A673 (cell line): ENCODE data around the gene ACSF3. TPM values are rescaled to one million over a fixed set of nuclear protein-coding genes. Genes with fewer than 3 reads are reported as not detected.

Experiments
- BruUV-seq: library from RNA; stranded (reverse); fragments of 400-500 nt; replicated peaks from 2 replicates; lab custom pipeline; 2021; lab: Mats Ljungman, UMichigan
- CTCF ChIA-PET: fragments of 300-600 bp; sonication (Branson Sonifier 250); formaldehyde crosslinking; loops from one replicate; lab custom pipeline; 2022; ENCODE audit warnings: antibody characterized with exemption; lab: Charles Lee
- POLR2A ChIA-PET: fragments of 300-600 bp; sonication (Branson Sonifier 250); formaldehyde crosslinking; loops from one replicate; lab custom pipeline; 2022; ENCODE audit warnings: antibody characterized with exemption; ENCODE audit not compliant: low non-redundant PET; lab: Charles Lee
- DNase-seq: peaks from one replicate; pipeline ENCODE4 v3.0.0-alpha.2; 2015; ENCODE audit warnings: low spot score
- H3K27ac ChIP-seq: fragments of 200-600 bp; sonication (generic); 2 replicates; pipeline ENCODE4 v1.5.1; 2016; ENCODE audit warnings: mixed run types, low read depth, mild to moderate bottlenecking, mixed read lengths, antibody characterized with exemption, low read length; ENCODE audit not compliant: poor library complexity, severe bottlenecking
- H3K27me3 ChIP-seq: fragments of 200-600 bp; sonication (generic); replicated peaks from 2 replicates; pipeline ENCODE4 v1.6.1; 2017; ENCODE audit warnings: mixed run types, low read depth, mild to moderate bottlenecking, mixed read lengths, antibody characterized with exemption, low read length; ENCODE audit not compliant: insufficient read depth, poor library complexity
- H3K36me3 ChIP-seq: fragments of 200-600 bp; sonication (generic); 2 replicates; pipeline ENCODE4 v1.6.1; 2016; ENCODE audit warnings: mixed run types, mild to moderate bottlenecking, mixed read lengths, antibody characterized with exemption, low read length; ENCODE audit not compliant: insufficient read depth, poor library complexity, severe bottlenecking
- H3K4me1 ChIP-seq: fragments of 200-600 bp; sonication (generic); 2 replicates; pipeline ENCODE4 v1.6.1; 2017; ENCODE audit warnings: mixed run types, mild to moderate bottlenecking, mixed read lengths, antibody characterized with exemption, low read length; ENCODE audit not compliant: insufficient read depth, poor library complexity, severe bottlenecking
- H3K4me3 ChIP-seq: fragments of 200-600 bp; sonication (generic); 2 replicates; pipeline ENCODE4 v1.5.1; 2016; ENCODE audit warnings: low read depth, mixed run types, mild to moderate bottlenecking, mixed read lengths, low read length; ENCODE audit not compliant: poor library complexity, severe bottlenecking
- H3K9me3 ChIP-seq: fragments of 200-600 bp; sonication (generic); 2 replicates; pipeline ENCODE4 v1.6.1; 2016; ENCODE audit warnings: mixed run types, low read depth, mild to moderate bottlenecking, mixed read lengths, antibody characterized with exemption, low read length; ENCODE audit not compliant: poor library complexity, severe bottlenecking
- EZH2 ChIP-seq: fragments of 200-600 bp; sonication (generic); IDR thresholded peaks from 2 replicates; pipeline ENCODE4 v1.6.1; 2017; ENCODE audit warnings: borderline replicate concordance, low read depth, mild to moderate bottlenecking, mixed read lengths, antibody characterized with exemption, low read length; ENCODE audit not compliant: poor library complexity, severe bottlenecking
- intact Hi-C: fragments of 100-400 bp; cut with micrococcal nuclease; formaldehyde crosslinking; loops from one replicate; pipeline ENCODE4 v1.10.0; 2022; ENCODE audit not compliant: unreplicated experiment
- total RNA-seq: library from RNA; stranded (reverse); gene quantifications from 2 replicates; pipeline ENCODE4 v1.2.3, GENCODE V29; 2021
- TF ChIP-seq, protein P1 (sequence below): fragments of 300-800, 200-600 bp; sonication (generic); conservative IDR thresholded peaks from 2 replicates; pipeline ENCODE4 v1.5.1; 2017; ENCODE audit warnings: low read depth, mild to moderate bottlenecking, antibody characterized with exemption, low read length, moderate library complexity, mixed read lengths

The ACSF3 gene
- total RNA-seq, 1 experiment from 2014 or later = 27.7 TPM

DNA sequence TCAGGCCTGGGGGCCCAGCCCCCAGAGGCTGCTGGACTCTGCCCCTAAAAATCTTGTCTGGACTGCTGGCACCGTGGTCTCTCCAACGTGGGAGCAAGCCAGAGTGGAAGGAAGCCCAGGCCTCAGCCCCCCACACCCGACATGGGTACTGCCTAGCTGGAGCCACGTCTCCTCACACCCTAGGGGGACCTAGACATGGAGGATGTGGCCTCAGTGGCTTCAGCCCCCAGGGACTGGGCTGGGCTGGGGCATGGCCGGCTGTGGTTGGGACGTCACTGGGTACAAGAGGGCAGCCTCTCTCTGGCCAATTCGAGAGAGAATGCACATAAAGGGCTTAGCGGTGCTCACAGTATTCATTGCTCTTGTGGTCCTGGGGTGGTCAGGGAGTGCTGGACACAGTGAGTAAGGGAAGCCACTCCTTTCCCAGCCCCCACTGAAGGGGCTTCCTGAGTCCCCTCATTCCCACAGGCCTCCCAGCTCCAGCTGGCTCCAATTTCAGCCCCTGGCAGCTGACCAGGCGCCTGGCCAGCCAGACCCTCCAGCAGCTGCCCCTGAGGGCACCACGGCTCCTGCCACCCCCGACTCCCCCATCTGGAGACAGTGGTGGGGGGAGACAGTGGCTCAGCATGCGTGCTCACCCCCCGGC is 79.0 kb downstream of the ACSF3 start:
- Histone ChIP-seq H3K4me1 (peaks cover 4% of the 10 kb centered on the region), H3K36me3 (no peaks in the 10 kb centered on the region), H3K9me3 (no peaks in the 10 kb centered on the region), H3K27ac (no peak overlapping the region), H3K4me3 (no peak overlapping the region), H3K27me3 (no peaks in the 10 kb centered on the region)
- POLR2A ChIA-PET = no interaction called here
- intact Hi-C loops = loop anchor here (5.0 kb wide), 1 partner anchor 360 kb away; the partner anchor contains the start of gene APRT
- DNase-seq = no peak
- CTCF ChIA-PET = no interaction called here
- TF ChIP-seq, protein P1, sequence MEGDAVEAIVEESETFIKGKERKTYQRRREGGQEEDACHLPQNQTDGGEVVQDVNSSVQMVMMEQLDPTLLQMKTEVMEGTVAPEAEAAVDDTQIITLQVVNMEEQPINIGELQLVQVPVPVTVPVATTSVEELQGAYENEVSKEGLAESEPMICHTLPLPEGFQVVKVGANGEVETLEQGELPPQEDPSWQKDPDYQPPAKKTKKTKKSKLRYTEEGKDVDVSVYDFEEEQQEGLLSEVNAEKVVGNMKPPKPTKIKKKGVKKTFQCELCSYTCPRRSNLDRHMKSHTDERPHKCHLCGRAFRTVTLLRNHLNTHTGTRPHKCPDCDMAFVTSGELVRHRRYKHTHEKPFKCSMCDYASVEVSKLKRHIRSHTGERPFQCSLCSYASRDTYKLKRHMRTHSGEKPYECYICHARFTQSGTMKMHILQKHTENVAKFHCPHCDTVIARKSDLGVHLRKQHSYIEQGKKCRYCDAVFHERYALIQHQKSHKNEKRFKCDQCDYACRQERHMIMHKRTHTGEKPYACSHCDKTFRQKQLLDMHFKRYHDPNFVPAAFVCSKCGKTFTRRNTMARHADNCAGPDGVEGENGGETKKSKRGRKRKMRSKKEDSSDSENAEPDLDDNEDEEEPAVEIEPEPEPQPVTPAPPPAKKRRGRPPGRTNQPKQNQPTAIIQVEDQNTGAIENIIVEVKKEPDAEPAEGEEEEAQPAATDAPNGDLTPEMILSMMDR = no peak
- TF ChIP-seq EZH2 = no peak
- BruUV-seq = no TSS peak

DNA sequence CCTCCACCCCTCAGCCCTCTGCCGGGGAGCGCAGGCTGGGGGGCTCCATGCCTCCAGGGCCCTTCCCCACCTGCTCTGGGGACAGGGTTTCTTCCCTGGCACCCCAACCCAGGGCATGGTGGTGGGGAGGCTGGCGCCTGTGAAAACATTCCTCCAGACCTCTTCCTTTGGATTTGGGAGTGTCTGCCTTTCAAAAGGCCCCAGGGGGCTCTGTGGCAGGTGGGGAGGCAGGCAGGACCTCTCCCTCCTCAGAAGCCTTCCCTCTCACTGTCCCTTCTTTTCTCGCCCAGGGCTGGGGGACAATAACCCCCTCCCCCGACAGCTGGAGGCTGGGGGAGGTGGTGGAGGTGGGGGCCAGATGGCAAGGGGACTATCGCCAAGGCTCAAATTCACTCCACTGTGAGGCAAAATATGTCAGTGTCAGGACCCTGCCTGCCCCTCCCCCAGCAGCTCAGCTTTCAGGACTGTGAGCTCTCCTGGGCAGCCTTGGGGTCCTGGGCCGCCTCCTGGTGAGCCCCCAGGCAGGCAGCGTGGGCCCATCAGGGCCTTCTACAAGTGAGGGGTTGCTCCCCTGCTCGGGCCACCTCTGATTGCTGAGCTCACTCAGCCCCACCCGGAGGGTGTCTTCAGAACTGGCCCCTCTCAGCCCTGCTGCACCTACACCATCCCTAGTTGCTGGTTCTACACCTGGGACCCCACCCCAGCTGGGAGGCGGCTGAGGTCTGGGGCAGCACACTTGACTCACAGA is 79.7 kb downstream of the ACSF3 start:
- H3K36me3 ChIP-seq = no peaks in the 10 kb centered on the region
- TF ChIP-seq, protein P1 = no peak
- no peak for TF ChIP-seq EZH2
- intact Hi-C loops = loop anchor here (5.0 kb wide), 1 partner anchor 361 kb away; the partner anchor contains the start of gene APRT
- no peak for DNase-seq
- no TSS peak for BruUV-seq
- H3K9me3 ChIP-seq = no peaks in the 10 kb centered on the region
- H3K27ac ChIP-seq = no peak overlapping the region
- POLR2A ChIA-PET = no interaction called here
- H3K4me3 ChIP-seq = no peak overlapping the region
- peaks cover 4% of the 10 kb centered on the region for H3K4me1 ChIP-seq
- no peaks in the 10 kb centered on the region for H3K27me3 ChIP-seq
- CTCF ChIA-PET = no interaction called here

DNA sequence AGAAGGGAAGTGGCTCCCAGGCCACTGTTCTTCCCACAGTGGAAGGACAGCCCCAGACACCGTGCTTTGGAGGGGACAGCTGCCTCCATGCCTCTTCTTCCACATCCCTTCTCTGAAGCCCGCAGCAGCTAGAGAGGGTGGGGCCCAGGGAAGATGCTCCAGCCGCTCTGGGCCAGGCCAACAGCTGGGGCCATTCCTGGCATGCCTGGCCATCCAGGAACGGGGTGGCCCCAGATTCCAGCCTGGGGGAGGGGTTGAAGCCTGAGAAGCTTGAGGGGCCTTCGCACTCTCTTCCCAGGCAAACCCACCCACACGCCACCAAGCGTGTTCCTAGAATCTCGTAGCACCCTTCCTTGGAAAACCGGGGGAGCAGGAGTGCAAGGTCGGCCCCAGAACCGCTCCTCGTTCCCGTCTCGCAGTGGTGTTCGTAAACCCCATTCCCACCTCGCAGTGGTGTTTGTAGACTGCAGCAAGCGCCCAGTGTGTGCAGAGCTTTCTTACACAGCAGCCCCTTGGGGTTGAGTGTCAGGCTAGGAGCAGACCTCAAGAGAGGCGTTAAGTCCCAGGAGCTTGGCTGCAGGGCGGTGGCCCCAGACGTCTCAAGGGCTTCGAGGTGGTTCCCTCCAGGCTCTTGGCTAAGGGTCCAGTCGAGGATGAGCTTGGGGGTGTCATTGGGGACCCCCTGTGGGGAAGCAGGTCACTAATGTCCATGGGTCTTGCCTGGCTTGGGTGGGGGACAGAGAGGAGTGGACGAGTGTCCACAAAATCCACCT is 80.6 kb downstream of the ACSF3 start:
- CTCF ChIA-PET = no interaction called here
- intact Hi-C loops = loop anchor here (5.0 kb wide), 1 partner anchor 362 kb away; the partner anchor contains the start of gene APRT
- Histone ChIP-seq H3K4me3 (no peak overlapping the region), H3K27me3 (no peaks in the 10 kb centered on the region), H3K4me1 (peaks cover 4% of the 10 kb centered on the region), H3K36me3 (no peaks in the 10 kb centered on the region), H3K27ac (no peak overlapping the region), H3K9me3 (no peaks in the 10 kb centered on the region)
- POLR2A ChIA-PET = no interaction called here
- no peak for DNase-seq
- TF ChIP-seq, protein P1 = no peak
- no peak for TF ChIP-seq EZH2
- no TSS peak for BruUV-seq
